Loucy (cell line): ENCODE results near the gene GAST.

ENCODE experiments used
- EZH2phosphoT487 ChIP-seq: fragments of 200-600 bp; IDR thresholded peaks from 2 replicates; pipeline ENCODE4 v1.6.1; 2018; ENCODE audit warnings: antibody characterized with exemption, mild to moderate bottlenecking, moderate library complexity, borderline replicate concordance
- TF ChIP-seq, protein P1 (sequence below): fragments of 200-600 bp; sonication (generic); conservative IDR thresholded peaks from 2 replicates; pipeline ENCODE4 v1.5.1; 2014; ENCODE audit warnings: mild to moderate bottlenecking, antibody characterized with exemption, low read length

DNA sequence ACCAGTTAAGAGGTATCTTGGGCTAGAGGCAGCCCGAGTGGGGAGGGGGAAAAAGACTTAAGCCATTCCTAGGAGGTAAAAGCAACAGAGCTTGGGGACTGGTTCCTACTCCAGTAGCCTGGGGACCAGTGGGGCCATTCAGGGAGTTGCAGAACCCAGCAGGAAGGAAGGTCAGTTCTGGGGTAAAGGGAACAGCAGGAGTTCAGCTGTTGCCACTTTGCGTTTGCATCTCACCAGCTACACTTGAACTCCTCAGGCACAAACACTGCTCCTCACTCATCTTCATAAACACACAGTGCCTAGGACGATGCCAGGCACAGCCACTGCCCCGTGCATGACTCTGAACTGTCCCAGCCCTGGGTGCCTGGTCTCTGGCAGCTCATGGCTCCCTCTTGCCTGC lies 18.3 kb downstream of the GAST start:
- TF ChIP-seq, protein P1, sequence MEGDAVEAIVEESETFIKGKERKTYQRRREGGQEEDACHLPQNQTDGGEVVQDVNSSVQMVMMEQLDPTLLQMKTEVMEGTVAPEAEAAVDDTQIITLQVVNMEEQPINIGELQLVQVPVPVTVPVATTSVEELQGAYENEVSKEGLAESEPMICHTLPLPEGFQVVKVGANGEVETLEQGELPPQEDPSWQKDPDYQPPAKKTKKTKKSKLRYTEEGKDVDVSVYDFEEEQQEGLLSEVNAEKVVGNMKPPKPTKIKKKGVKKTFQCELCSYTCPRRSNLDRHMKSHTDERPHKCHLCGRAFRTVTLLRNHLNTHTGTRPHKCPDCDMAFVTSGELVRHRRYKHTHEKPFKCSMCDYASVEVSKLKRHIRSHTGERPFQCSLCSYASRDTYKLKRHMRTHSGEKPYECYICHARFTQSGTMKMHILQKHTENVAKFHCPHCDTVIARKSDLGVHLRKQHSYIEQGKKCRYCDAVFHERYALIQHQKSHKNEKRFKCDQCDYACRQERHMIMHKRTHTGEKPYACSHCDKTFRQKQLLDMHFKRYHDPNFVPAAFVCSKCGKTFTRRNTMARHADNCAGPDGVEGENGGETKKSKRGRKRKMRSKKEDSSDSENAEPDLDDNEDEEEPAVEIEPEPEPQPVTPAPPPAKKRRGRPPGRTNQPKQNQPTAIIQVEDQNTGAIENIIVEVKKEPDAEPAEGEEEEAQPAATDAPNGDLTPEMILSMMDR: no peak
- TF ChIP-seq EZH2phosphoT487: no peak
